Measurements from ENCODE around the gene C12orf43.

The C12orf43 gene

GRCh38 chr12:121033625-121034349 is 17.5 kb upstream of the C12orf43 start:
- in situ Hi-C loops (cut with HindIII; ENCODE audit: low sequenced_read_pairs), result no loop called here

DNA sequence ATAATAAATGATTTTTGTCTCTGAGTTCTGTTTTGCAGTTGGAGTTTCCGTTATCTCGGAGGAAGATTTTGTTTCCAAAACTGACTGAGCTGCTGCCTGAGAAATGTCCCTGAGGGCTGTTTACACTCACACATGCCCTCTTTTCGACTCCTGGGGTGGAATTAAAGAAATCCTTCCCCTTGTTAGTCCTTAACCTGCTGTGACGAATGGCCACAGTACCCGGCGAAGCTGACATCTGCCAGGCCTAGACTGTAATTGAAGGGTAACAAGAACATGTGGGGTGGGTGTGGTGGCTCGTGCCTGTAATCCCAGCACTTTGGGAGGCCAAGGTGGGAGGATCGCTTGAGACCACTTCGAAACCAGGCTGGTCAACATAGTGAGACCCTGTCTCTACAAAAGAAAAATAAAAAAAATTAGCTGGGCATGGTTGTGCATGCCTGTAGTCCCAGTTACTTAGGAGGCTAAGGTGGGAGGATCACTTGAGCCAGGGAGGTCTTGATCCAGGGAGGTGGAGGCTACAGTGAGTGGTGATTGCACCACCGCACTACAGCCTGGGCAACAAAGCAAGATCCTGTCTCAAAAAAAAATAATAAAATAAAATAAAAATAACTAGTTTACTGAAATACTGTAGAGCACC is 14.4 kb upstream of the C12orf43 start:
- in situ Hi-C loops (cut with HindIII; ENCODE audit: low sequenced_read_pairs), result no loop called here

DNA sequence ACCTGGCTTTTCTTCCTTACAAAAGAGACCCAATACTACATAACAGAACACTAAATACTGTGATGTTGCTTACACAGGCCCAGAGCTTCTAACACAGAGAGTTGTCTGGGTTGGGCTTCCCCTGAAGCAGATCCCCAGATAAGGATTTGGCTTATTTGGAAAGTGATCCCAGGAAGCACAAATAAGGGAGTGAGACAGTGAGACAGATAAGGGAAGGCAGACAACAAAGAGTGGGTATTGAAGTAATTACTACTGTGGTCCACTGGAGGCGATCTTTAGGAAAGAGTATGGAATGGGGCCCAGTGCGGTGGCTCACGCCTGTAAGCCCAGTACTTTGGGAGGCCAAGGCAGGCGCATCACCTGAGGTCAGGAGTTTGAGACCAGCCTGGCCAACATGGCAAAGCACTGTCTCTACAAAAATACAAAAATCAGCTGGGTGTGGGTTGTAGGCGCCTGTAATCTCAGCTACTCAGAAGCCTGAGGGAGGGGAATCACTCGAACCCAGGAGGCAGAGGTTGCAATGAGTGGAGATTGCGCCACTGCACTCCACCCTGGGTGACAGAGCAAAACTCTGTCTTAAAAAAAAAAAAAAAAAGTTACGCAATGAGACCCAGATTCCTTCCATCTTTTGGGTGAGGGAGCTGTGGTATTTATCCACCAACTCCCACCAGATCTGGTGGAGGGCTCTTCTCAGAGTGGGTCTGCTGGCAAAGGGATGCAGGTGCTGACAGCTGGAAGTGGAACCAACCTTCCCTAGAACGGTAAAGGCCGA is 10.2 kb upstream of the C12orf43 start:
- in situ Hi-C loops (cut with HindIII; ENCODE audit: low sequenced_read_pairs), result no loop called here

DNA sequence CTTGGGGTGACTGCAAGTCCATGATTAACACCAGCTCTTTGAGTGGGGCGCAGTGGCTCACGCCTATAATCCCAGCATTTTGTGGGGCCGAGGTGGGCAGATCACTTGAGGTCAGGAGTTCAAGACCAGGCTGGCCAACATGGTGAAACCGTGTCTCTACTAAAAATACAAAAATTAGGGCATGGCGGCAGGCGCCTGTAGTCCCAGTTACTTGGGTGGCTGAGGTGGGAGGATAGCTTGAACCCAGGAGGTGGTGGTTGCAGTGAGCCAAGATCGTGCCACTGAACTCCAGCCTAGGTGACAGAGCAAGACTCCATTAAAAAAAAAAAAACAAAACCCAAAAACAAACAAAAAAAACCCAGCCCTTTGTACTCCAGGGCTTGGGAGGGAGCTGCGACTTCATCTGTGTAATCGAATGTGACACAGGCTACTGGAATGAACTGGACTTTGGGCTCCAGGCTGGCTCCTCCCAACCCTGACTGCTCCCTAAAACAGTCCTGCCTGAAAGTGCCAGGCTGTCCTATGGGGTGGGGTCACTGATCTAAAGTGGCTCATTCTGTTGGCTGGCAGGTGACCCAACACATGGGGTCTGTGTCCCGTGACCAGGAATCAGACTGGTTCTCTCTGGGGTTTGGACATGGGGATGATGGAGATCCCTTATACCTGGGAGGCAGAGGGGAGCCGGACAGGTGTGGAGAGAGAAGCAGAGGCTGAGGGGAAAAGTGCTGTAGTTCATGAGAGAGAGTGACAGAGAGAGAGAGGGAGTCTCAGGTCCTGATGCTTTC is 9.3 kb upstream of the C12orf43 start:
- in situ Hi-C loops (cut with HindIII; ENCODE audit: low sequenced_read_pairs), result no loop called here

DNA sequence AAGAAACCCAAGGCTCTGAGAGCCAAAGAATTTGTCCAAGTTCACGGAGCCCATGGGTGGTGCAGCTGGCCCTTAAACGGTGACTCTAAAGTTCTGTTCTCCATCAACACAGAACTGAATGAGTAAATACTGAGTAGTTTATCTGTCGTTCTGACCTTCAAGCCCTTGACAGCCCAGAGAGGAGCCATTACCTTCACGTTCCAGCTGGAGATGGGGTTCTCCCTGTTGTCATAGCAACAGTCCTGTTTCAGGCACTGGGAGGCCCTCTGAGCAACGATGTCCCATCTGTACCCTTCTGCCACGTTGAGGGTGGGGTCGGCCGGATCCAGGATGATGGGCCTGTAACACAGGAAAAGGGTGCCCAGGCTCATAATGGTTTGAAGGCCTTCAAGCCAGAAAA is 7.5 kb upstream of the C12orf43 start:
- in situ Hi-C loops (cut with HindIII; ENCODE audit: low sequenced_read_pairs), result no loop called here

GRCh38 chr12:121022713-121023112 is 6.4 kb upstream of the C12orf43 start:
- in situ Hi-C loops (cut with HindIII; ENCODE audit: low sequenced_read_pairs), result no loop called here

DNA sequence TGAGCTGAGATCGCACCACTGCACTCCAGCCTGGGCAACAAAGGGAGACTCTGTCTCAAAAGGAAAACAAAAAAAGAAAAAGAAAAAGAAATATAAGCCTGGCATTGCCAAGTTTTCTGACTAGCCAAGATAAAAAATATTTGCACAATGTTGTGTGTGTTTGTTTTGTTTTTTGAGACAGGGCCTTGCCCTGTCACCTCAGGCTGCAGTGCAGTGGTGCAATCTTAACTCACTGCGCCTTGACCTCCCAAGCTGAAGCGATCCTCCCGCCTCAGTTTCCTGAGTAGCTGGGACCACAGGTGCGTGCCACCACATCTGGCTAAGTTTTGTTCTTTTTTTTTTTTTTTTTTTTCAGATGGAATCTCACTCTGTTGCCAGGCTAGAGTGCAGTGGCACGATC is 5.5 kb upstream of the C12orf43 start:
- in situ Hi-C loops (cut with HindIII; ENCODE audit: low sequenced_read_pairs), result no loop called here

DNA sequence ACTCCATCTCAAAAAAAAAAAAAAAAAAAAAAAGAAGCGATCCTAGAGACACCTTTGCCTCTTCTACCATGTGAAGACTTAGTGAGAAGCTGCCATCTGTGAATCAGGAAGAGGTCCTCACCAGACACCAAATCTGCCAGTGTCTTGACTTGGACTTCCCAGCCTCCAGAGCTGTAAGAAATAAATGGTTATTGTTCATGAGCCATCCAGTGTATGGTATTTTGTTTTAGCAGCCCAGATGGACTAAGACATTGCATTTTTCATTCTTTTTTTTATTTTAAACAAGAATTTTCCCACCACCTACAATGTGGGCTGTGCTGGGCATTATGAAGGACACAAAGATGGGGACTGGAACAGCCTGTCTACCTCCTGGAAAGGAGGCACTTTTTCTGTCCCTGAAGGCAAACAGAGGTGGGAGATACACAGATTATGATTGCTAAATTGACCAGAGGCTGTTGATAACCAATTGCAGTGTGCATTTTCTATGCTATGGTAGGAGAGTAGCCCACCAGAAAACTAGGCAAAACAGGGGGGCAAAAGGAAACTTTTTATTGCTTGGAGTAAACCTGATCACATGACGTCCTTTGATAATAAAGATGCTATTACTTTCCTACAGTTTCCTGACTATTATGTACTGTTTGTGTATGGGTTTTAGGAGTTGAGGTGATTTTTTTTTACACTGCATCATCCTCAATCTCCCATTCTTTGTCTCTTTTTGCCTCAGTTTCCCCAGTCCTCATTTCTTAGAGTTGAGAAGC is 2.8 kb upstream of the C12orf43 start:
- in situ Hi-C loops (cut with HindIII; ENCODE audit: low sequenced_read_pairs), result no loop called here

- in situ Hi-C loops (cut with HindIII; ENCODE audit: low sequenced_read_pairs), result no loop called here
Measured at GRCh38 chr12:121017966-121018491, 1.7 kb upstream of the C12orf43 start.

- in situ Hi-C loops (cut with HindIII; ENCODE audit: low sequenced_read_pairs), result no loop called here
Measured at GRCh38 chr12:121013715-121014114, 2.6 kb downstream of the C12orf43 start.

GRCh38 chr12:121011820-121012219 is 4.5 kb downstream of the C12orf43 start:
- in situ Hi-C loops (cut with HindIII; ENCODE audit: low sequenced_read_pairs), result no loop called here

GRCh38 chr12:121010860-121011259 is 5.4 kb downstream of the C12orf43 start:
- in situ Hi-C loops (cut with HindIII; ENCODE audit: low sequenced_read_pairs), result no loop called here

GRCh38 chr12:121009741-121010140 is 6.5 kb downstream of the C12orf43 start:
- in situ Hi-C loops (cut with HindIII; ENCODE audit: low sequenced_read_pairs), result no loop called here

DNA sequence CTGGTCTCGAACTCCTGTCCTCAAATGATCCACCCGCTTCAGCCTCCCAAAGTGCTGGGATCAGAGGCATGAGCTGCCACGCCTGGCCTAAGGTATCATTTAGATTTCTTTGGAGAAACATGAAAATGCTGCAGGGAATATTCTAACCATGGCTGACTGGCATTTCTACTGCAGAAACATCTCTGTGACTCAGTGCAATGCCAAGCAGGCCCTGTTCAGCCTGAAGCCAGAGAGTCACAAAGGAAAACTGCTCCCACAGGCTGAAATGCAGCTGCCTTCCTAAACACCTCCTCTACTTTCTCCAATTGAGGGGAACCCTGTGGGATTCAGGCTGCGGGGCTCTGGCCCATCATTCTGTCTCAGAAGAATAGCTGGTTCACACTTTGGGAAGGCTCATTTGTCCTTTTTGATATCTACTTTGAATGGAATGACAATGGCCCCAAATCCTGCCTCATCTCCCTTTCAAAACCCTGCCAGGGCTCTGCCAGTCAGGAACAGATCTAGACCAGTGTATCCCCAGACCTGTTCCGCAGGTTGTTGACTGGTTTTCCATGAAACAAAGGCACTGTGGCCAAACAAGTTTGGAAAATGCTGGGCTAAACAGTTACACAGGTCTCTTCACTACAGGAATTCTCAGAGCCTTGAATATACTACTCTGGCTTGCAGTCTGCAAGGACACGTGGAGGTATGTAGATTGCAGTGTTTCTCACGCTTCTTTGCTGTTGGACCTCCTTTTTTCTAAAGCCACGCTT is 7.8 kb downstream of the C12orf43 start:
- in situ Hi-C loops (cut with HindIII; ENCODE audit: low sequenced_read_pairs), result no loop called here

- in situ Hi-C loops (cut with HindIII; ENCODE audit: low sequenced_read_pairs), result no loop called here
Measured at GRCh38 chr12:121005346-121005815, 10.9 kb downstream of the C12orf43 start.

DNA sequence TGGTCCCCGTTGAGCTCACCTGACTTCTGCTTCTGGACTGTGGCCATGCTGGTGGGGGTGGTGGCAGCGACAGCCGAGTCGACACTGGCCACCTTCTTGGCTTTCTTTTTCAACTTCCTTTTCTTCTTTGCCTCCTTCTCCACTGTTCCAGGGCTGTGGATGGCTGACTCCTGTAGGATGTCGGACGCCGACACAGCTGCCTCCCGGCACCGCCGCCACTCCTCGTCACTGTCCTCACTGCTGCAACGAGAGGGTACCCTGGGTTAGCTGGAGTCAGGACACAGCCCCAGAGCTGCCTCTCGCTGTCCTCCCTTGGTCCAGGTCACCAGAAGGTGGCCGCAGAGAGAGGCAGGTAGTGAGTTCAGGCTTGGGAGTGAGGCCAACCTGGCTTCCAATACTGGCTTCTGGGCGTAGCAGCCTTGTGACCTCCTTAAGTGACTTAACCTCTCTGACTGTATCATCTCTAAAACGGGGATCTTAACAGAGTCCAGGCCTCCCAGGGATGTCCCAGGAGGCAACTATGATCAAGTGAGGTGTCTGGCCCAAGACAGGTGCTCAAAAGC is 12.0 kb downstream of the C12orf43 start:
- in situ Hi-C loops (cut with HindIII; ENCODE audit: low sequenced_read_pairs), result no loop called here

DNA sequence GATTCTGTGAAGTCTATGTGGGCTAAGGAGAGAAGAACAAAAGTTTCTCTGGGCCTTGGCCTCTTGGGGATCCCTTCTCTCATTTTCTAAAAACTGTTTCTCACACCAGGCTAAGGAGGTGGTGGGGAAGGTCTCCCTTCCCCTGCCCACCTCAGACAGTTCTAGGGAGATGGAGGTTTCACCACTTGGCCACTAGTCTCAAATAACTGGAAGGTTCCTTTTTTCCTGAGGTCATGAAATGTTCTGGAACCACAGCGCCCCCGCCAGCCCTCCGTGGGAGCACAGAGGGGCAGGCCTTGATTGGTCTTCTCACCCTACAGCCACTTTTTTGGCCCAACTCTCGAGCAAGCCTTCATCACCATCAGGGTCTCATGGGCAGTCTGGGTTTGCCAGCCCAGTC is 12.6 kb downstream of the C12orf43 start:
- in situ Hi-C loops (cut with HindIII; ENCODE audit: low sequenced_read_pairs), result no loop called here

DNA sequence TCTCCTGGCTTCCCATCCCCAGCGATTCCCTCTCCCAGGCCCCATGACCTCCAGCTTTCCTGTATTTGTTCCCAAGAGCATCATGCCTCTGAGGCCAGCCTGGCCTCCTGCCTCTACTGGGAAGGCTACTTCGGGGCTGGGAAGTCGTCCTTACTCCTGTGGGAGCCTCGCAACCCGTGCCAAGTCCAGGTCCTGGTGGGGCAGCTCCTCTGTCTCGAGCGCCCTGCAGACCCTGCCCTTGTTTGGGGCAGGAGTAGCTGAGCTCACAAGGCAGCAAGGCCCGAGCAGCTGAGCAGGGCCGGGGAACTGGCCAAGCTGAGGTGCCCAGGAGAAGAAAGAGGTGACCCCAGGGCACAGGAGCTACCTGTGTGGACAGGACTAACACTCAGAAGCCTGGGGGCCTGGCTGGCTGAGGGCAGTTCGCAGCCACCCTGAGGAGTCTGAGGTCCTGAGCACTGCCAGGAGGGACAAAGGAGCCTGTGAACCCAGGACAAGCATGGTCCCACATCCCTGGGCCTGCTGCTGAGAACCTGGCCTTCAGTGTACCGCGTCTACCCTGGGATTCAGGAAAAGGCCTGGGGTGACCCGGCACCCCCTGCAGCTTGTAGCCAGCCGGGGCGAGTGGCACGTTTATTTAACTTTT is 14.3 kb downstream of the C12orf43 start:
- in situ Hi-C loops (cut with HindIII; ENCODE audit: low sequenced_read_pairs), result no loop called here

DNA sequence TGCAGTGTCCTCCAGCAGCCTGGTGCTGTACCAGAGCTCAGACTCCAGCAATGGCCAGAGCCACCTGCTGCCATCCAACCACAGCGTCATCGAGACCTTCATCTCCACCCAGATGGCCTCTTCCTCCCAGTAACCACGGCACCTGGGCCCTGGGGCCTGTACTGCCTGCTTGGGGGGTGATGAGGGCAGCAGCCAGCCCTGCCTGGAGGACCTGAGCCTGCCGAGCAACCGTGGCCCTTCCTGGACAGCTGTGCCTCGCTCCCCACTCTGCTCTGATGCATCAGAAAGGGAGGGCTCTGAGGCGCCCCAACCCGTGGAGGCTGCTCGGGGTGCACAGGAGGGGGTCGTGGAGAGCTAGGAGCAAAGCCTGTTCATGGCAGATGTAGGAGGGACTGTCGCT is 15.2 kb downstream of the C12orf43 start:
- in situ Hi-C loops (cut with HindIII; ENCODE audit: low sequenced_read_pairs), result no loop called here
